SW 1271 (cell line): ENCODE results near the gene HDAC7.

Source experiments
- DNase-seq, 2 experiments: peaks; one replicate each; lab custom pipeline; 2025; lab: John Stamatoyannopoulos, UW

HDAC7 gene

DNA sequence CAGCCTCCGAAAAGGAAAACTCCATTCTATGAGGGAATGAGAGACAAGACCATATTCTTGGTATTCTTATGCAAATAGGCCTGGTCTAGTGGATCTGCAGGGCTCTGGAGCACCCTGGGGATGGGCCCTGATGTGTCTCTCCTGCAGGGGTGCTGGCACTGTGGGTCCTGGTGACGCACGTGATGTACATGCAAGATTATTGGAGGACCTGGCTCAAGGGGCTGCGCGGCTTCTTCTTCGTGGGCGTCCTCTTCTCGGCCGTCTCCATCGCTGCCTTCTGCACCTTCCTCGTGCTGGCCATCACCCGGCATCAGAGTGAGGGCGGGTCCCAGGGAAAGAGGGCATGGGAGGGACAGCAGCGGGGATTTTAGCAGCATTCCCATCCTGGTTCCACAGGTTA is 40.8 kb downstream of the HDAC7 start:
- no peak for DNase-seq

DNA sequence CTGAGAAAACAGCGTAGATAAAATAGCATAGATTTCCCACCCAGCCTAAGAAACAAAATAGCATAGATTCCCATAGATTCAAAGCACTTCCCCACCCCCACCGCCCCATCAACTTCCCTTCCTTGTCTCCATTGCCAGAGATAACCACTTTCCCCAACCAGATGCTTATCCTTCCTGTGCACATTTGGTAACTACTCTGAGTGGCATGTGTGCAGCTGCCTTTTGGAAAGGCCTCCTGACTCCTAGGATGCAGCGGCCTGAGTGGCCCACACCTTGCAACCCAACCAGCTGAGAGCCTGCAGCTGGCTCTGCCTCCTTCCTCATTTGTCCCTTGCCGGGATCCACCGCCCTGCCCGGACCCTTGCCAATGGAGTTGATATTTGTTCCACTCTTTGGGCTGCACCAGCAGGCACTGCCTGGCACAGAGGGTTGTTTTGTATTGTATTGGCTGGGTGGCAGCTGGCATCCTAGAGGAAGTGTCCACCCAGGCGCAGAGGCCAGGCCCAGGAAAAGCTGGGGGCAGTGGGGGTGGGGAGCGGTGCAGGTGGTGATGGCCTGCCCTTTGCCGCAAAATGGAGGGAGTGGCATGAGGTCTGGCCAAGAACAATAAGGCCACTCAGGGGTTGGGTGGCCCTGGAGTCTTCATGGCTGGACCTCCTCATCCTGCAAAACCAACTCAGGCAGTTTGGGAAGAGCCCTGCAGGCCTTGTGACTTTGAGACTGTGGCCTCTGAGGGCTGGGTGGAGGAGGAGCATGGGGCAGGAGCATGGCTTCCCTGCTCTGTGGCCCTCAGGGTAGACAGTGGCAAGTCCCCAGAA is 41.8 kb downstream of the HDAC7 start:
- no peak for DNase-seq

DNA sequence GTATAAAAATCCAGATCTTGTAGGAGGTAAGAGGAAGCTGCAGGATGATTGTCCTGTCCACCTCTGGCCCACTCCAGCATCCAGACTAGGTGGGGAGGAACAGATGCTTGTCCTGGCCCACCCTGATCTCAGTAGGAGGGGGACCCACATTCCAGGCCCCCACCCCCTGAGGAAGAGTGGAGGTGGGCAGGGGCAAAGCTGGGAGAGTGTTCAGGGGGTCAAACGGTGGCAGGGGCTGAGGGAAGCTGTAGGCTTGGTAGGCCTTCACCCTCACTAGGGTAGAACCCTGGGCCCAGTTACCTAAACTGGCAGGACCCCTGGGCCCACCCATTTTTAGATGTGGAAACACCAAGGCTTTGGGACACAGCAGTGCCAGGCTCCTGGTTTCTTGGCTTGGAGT is 42.6 kb downstream of the HDAC7 start:
- no peak for DNase-seq

GRCh38 chr12:47776471-47777143 is 43.1 kb downstream of the HDAC7 start:
- DNase-seq, result no peak

- DNase-seq, result no peak
These were observed 44.4 kb downstream of the HDAC7 start for GRCh38 chr12:47775100-47775911.

- DNase-seq, result no peak
These were observed 45.0 kb downstream of the HDAC7 start for GRCh38 chr12:47774663-47775062.

GRCh38 chr12:47773858-47774580 is 45.7 kb downstream of the HDAC7 start:
- no peak for DNase-seq

GRCh38 chr12:47773062-47773857 is 46.4 kb downstream of the HDAC7 start, which contains the start of gene SLC48A1:
TSS of gene SLC48A1 (plus strand) at chr12:47773238. CDS start at chr12:47773305, 67 bp downstream.
- peak in 1 of 2 experiments; percentile 51 for DNase-seq

DNA sequence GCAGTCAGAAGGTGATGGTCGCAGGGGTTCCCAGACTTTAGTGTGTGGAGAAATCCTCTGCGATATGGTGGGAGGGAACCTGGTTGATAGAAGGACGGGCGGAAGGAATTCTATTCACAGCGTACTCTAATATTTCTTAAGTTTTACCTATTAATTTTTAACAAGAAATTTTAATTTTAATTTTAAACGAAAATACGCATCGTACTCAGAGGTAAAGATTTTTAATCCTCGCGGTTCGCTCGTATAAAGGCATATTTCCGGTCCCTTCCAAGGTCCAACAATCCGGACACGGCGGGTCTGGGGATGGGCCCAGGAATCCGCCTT is 47.0 kb downstream of the HDAC7 start:
- no peak for DNase-seq

DNA sequence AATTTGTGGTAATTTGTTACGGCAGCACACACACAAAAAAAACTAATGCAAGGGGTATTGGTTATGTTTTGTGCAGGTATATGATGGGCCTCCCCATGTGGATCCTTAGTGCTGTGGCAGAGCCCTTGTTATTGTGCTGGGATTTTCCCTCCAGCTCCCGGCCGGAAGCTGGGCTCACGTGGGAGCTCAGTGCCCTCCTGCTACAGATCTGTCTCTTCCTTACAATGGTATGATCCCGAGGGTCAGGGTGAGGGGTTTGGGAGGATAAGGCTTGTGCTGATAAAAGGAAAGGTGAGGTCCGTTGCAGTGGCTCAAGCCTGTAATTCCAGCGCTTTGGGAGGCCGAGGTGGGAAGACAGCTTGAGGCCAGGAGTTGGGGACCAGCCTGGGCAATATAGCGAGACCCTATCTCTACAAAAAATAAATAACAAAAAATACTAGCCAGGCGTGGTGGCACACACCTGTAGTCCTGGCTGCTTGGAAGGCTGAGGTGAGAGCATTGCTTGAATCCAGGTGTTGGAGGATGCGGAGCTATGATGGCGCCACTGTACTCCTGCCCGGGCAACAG is 47.5 kb downstream of the HDAC7 start:
- no peak for DNase-seq

GRCh38 chr12:47771304-47771703 is 48.4 kb downstream of the HDAC7 start:
- DNase-seq, result no peak

GRCh38 chr12:47770086-47770726 is 49.5 kb downstream of the HDAC7 start:
- no peak for DNase-seq

DNA sequence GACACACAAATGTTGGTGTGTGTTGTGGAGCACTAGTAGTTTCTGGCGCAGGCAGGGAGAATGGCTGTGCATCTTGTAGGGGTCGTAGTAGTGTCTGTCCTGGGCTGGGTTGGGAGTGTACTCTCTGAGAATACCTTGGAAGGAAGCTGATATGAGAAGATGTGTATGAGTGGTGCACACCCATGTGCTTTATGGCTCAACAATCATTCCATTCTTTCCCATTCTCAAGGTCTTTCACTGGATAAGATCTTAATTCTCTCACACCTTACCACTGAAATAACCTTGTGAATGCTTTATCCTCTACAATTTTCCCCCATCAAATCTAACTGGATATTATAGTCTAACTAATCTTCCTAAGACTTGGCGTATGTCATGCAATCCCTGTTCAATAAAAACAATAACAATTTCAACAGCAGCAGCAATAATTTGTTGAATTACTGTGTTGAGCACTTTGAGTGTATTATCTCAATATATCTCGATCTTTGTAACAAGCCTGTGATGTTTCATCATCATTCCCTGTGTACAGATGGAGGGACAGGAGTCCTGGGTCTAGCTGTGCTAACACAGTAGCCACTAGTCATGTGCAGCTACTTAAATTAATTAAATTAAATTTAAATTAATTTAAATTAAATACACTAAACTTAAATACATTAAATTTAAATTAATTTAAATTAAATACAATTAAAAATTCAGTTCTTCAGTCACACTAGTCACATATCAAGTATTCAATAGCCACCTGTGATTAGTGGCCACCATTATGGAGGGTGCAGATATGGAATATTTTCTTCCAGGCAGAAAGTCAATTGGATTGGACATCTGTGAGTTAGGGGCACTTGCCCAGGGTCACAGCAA is 50.2 kb downstream of the HDAC7 start:
- DNase-seq, result no peak

- peak in 1 of 2 experiments; percentile 53 for DNase-seq
These were observed 51.3 kb downstream of the HDAC7 start for GRCh38 chr12:47768323-47768811.

- peak in 1 of 2 experiments; percentile 43 for DNase-seq
These were observed 52.4 kb downstream of the HDAC7 start for GRCh38 chr12:47767216-47767724.

GRCh38 chr12:47766502-47767215 is 53.0 kb downstream of the HDAC7 start:
- DNase-seq, result no peak

DNA sequence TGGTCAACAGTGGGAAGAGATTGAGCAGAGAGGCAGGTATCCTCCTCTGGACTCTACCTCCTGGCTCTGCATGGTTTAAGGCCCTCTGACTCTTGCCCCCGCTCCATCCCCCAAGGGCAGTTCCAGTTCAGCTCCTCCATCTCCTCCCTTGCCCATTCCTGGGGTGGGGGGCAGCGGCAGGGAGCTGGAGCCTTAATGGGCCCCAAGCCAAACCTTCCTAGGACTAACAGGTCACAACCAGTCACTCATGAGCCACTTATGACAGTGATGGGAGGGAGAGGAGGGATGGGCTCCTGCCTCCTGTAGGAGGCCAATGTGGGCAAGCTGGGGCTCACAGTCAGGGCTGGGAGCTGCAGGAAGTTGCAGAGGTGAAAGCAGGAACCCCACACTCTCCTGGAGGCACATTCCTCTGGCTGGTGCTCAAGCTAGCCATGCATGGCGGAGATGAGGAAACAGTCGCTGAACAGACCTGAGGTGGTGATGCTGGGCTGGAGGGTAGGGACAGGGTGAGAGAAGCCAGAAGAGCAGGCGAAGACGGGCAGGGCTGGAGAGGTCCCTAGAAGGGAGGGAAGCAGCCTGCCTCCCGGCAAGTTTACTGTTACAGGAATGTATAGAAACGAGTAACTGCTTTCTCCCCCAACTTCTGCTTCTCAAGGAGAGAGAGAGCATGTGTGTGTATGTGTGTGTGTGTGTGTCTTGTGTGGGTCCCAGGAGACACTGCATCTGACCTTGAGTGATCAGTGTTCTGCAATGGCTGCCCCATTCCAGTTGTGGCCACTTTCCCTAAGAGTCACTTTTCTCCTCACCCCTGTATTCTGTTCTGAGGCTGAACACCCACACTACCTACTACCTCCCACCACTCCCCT is 56.0 kb downstream of the HDAC7 start:
- DNase-seq, result no peak
